Esophagus (tissue), 2 donors: Measurements from ENCODE around the gene TPO. TPM values are rescaled to one million over a fixed set of nuclear protein-coding genes. Genes with fewer than 3 reads are reported as not detected.

ENCODE experiments used
- H3K27ac ChIP-seq, 2 donors: one replicate each; pipeline ENCODE4 v1.5.1; 2013; ENCODE audit warnings: low read depth in 2 of 2, mild to moderate bottlenecking in 2 of 2, inconsistent platforms in 1 of 2, low read length in 1 of 2, moderate library complexity in 1 of 2
- H3K27me3 ChIP-seq, 2 donors: one replicate each; pipeline ENCODE4 v1.6.1; 2013; ENCODE audit warnings: low read length in 2 of 2, control low read depth in 1 of 2, mild to moderate bottlenecking in 1 of 2; ENCODE audit not compliant: insufficient read depth in 2 of 2, control insufficient read depth in 1 of 2
- H3K36me3 ChIP-seq, 2 donors: one replicate each; pipeline ENCODE4 v1.6.1; 2013; ENCODE audit warnings: low read length in 1 of 2; ENCODE audit not compliant: control insufficient read depth in 2 of 2, insufficient read depth in 2 of 2
- H3K4me1 ChIP-seq, 2 donors: one replicate each; pipeline ENCODE4 v1.6.1; 2013; ENCODE audit warnings: low read length in 1 of 2; ENCODE audit not compliant: control insufficient read depth in 2 of 2, insufficient read depth in 2 of 2
- H3K4me3 ChIP-seq, 2 donors: one replicate each; pipeline ENCODE4 v1.5.1; 2013; ENCODE audit warnings: low read length in 2 of 2, mild to moderate bottlenecking in 2 of 2, low read depth in 1 of 2, moderate library complexity in 1 of 2
- H3K9me3 ChIP-seq, 2 donors: one replicate each; pipeline ENCODE4 v1.6.1; 2013; ENCODE audit warnings: mild to moderate bottlenecking in 2 of 2, low read depth in 1 of 2, low read length in 1 of 2, moderate library complexity in 1 of 2; ENCODE audit not compliant: control insufficient read depth in 2 of 2, insufficient read depth in 1 of 2
- WGBS, 2 donors: extraction: QIAGEN DNeasy Blood & Tissue Kit; methylation state at CpG; one replicate each; pipeline ENCODE4 v1.1.7; 2013; 5-methylcytosine and 5-hydroxymethylcytosine counted together
- polyA plus RNA-seq, 2 donors: library from polyadenylated mRNA; stranded (reverse); fragments of 200-250 nt; gene quantifications; one replicate each; pipeline ENCODE4 v1.2.3, GENCODE V29; 2013
- donor health status: healthy with polysubstance abuse.
- donor health status: Bipolar disorder and iron deficiency.

Gene TPO
- polyA plus RNA-seq, 2 donors, result 1.3 to 1.5 TPM

GRCh38 chr2:1581965-1582625 is 168.8 kb downstream of the TPO start:
- H3K27me3 ChIP-seq, result no peaks in the 10 kb centered on the region
- WGBS, 2 donors, result 75 to 77% methylated on average over 10 of the region's 10 CpGs
- H3K27ac ChIP-seq, result no peak overlapping the region
- no peaks in the 10 kb centered on the region for H3K36me3 ChIP-seq
- no peaks in the 10 kb centered on the region for H3K4me1 ChIP-seq
- H3K4me3 ChIP-seq, result no peak overlapping the region
- H3K9me3 ChIP-seq, result no peaks in the 10 kb centered on the region

- H3K36me3 ChIP-seq, result no peaks in the 10 kb centered on the region
- H3K27me3 ChIP-seq, result no peaks in the 10 kb centered on the region
- no peaks in the 10 kb centered on the region for H3K9me3 ChIP-seq
- no peak overlapping the region for H3K27ac ChIP-seq
- no peak overlapping the region for H3K4me3 ChIP-seq
- no peaks in the 10 kb centered on the region for H3K4me1 ChIP-seq
- WGBS, 2 donors, result 76% methylated on average over 22 of the region's 22 CpGs
Observed at GRCh38 chr2:1582891-1583341, 169.7 kb downstream of the TPO start.

- 86 to 90% methylated on average over 21 of the region's 21 CpGs for WGBS, 2 donors
- H3K27me3 ChIP-seq, result no peaks in the 10 kb centered on the region
- no peaks in the 10 kb centered on the region for H3K4me1 ChIP-seq
- no peaks in the 10 kb centered on the region for H3K9me3 ChIP-seq
- no peak overlapping the region for H3K27ac ChIP-seq
- no peaks in the 10 kb centered on the region for H3K36me3 ChIP-seq
- no peak overlapping the region for H3K4me3 ChIP-seq
Observed at GRCh38 chr2:1584051-1584531, 170.8 kb downstream of the TPO start.

GRCh38 chr2:1584691-1585485 is 171.6 kb downstream of the TPO start:
- H3K9me3 ChIP-seq, result no peaks in the 10 kb centered on the region
- WGBS, 2 donors, result 85 to 86% methylated on average over 18 of the region's 18 CpGs
- no peak overlapping the region for H3K4me3 ChIP-seq
- H3K27ac ChIP-seq, result no peak overlapping the region
- no peaks in the 10 kb centered on the region for H3K36me3 ChIP-seq
- H3K4me1 ChIP-seq, result no peaks in the 10 kb centered on the region
- H3K27me3 ChIP-seq, result no peaks in the 10 kb centered on the region

GRCh38 chr2:1585635-1586034 is 172.4 kb downstream of the TPO start:
- 89 to 92% methylated on average over 17 of the region's 17 CpGs for WGBS, 2 donors
- no peaks in the 10 kb centered on the region for H3K4me1 ChIP-seq
- H3K36me3 ChIP-seq, result no peaks in the 10 kb centered on the region
- H3K9me3 ChIP-seq, result no peaks in the 10 kb centered on the region
- H3K27me3 ChIP-seq, result no peaks in the 10 kb centered on the region
- no peak overlapping the region for H3K27ac ChIP-seq
- H3K4me3 ChIP-seq, result no peak overlapping the region

GRCh38 chr2:1586251-1586922 is 173.1 kb downstream of the TPO start:
- Histone ChIP-seq H3K4me3 (no peak overlapping the region), H3K27me3 (no peaks in the 10 kb centered on the region), H3K9me3 (no peaks in the 10 kb centered on the region), H3K36me3 (no peaks in the 10 kb centered on the region), H3K27ac (no peak overlapping the region), H3K4me1 (no peaks in the 10 kb centered on the region)
- WGBS, 2 donors, result 80 to 81% methylated on average over 14 of the region's 14 CpGs

GRCh38 chr2:1586923-1587840 is 173.9 kb downstream of the TPO start:
- H3K4me1 ChIP-seq, result peaks cover 0 to 5% of the 10 kb centered on the region in 2 donors
- H3K36me3 ChIP-seq, result no peaks in the 10 kb centered on the region
- no peak overlapping the region for H3K27ac ChIP-seq
- no peaks in the 10 kb centered on the region for H3K27me3 ChIP-seq
- no peak overlapping the region for H3K4me3 ChIP-seq
- WGBS, 2 donors, result 73 to 74% methylated on average over 16 to 17 of the region's 17 CpGs
- no peaks in the 10 kb centered on the region for H3K9me3 ChIP-seq

GRCh38 chr2:1588051-1588977 is 175.1 kb downstream of the TPO start:
- WGBS, 2 donors, result 83 to 84% methylated on average over 26 to 27 of the region's 27 CpGs
- peaks cover 0 to 5% of the 10 kb centered on the region in 2 donors for H3K4me1 ChIP-seq
- no peak overlapping the region for H3K4me3 ChIP-seq
- H3K36me3 ChIP-seq, result no peaks in the 10 kb centered on the region
- no peaks in the 10 kb centered on the region for H3K27me3 ChIP-seq
- no peak overlapping the region for H3K27ac ChIP-seq
- H3K9me3 ChIP-seq, result no peaks in the 10 kb centered on the region
